ENCODE results near the gene ZNF74. TPM values are rescaled to one million over a fixed set of nuclear protein-coding genes. Genes with fewer than 3 reads are reported as not detected.
"Not testable (repeated sequence)": the region's sequence is repeated elsewhere in the genome, so short reads cannot be mapped to it uniquely, and the experiment has no call there.

Gene ZNF74
- polyA plus RNA-seq, 3 donors: 1.9 to 4.8 (median 1.9) TPM

DNA sequence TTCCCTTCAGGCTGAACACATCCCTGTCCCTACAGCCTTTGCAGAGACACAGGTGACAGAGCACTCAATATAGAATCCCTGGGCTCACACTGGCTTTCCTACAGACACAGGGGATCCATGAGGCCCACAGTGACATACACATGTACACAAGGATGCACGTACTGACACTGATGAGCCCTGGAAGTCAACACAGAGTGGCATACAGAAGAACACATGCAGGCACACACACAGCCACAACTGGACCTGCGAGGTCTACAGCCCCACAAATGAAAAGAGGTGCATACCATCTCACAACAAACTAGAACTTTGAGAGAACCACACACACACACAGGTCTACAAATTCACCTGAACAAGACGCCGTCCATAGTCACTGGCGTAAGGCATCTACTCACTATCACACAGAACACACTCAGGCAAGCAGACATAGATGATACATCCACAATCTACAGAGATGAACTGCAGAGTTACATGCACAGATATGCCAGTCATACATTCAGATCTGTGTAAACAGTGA, 3.5 kb upstream of the ZNF74 start:
- Mint-ChIP-seq H3K27me3 (ENCODE audit: low read depth in 3 of 3) (peaks cover 0 to 6% (median 1%) of the 10 kb centered on the region in 3 donors), H3K4me3 (no peak overlapping the region), H3K9me3 (peaks cover 0 to 8% (median 4%) of the 10 kb centered on the region in 7 donors), H3K4me1 (peaks cover 34% of the 10 kb centered on the region), H3K36me3 (no peaks in the 10 kb centered on the region), H3K27ac (peak overlapping the region in 1 of 7 donors; percentile 29)
- H3K4me3 ChIP-seq (replicated peaks in 1 of 3; ENCODE audit: low read depth in 2 of 3, low read length in 3 of 3): no peak overlapping the region
- WGBS (ENCODE audit: insufficient coverage): 94% methylated on average over 5 of the region's 5 CpGs
- H3K9me3 ChIP-seq (replicated peaks in 1 of 2; ENCODE audit: control insufficient read depth in 1 of 2, insufficient read depth in 1 of 2, low read length in 2 of 2): peaks cover 0 to 5% of the 10 kb centered on the region in 2 donors
- no peak overlapping the region for H3K27ac ChIP-seq (ENCODE audit: low read depth in 1 of 2, low read length in 2 of 2)
- H3K36me3 ChIP-seq (replicated peaks in 1 of 2; ENCODE audit: control insufficient read depth in 1 of 2, insufficient read depth in 2 of 2, low read length in 2 of 2): no peaks in the 10 kb centered on the region
- DNase-seq: no peak
- no peaks in the 10 kb centered on the region for H3K27me3 ChIP-seq (ENCODE audit: control insufficient read depth in 2 of 2, insufficient read depth in 2 of 2, low read length in 2 of 2)
- TF ChIP-seq, protein P1, sequence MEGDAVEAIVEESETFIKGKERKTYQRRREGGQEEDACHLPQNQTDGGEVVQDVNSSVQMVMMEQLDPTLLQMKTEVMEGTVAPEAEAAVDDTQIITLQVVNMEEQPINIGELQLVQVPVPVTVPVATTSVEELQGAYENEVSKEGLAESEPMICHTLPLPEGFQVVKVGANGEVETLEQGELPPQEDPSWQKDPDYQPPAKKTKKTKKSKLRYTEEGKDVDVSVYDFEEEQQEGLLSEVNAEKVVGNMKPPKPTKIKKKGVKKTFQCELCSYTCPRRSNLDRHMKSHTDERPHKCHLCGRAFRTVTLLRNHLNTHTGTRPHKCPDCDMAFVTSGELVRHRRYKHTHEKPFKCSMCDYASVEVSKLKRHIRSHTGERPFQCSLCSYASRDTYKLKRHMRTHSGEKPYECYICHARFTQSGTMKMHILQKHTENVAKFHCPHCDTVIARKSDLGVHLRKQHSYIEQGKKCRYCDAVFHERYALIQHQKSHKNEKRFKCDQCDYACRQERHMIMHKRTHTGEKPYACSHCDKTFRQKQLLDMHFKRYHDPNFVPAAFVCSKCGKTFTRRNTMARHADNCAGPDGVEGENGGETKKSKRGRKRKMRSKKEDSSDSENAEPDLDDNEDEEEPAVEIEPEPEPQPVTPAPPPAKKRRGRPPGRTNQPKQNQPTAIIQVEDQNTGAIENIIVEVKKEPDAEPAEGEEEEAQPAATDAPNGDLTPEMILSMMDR (IDR thresholded peaks at IDR 0.05): no peak
- peaks cover 7% of the 10 kb centered on the region for H3K79me2 ChIP-seq (ENCODE audit: insufficient read depth, low read length)
- H3K4me2 ChIP-seq (replicated peaks; ENCODE audit: extremely low read depth, low read length, poor library complexity, severe bottlenecking): no peak overlapping the region
- intact Hi-C loops (cut with micrococcal nuclease): no loop called here
- no peak overlapping the region for H3K9ac ChIP-seq (ENCODE audit: insufficient read depth, low read length, poor library complexity, severe bottlenecking)
- H2AFZ ChIP-seq (ENCODE audit: insufficient read depth, low read depth, low read length, poor library complexity, severe bottlenecking): peak overlapping the region; percentile 8
- H3K4me1 ChIP-seq (ENCODE audit: control insufficient read depth in 1 of 2, insufficient read depth in 2 of 2, low read length in 2 of 2): peaks cover 22 to 32% of the 10 kb centered on the region in 2 donors
- H4K20me1 ChIP-seq (ENCODE audit: insufficient read depth, low read length): no peaks in the 10 kb centered on the region

DNA sequence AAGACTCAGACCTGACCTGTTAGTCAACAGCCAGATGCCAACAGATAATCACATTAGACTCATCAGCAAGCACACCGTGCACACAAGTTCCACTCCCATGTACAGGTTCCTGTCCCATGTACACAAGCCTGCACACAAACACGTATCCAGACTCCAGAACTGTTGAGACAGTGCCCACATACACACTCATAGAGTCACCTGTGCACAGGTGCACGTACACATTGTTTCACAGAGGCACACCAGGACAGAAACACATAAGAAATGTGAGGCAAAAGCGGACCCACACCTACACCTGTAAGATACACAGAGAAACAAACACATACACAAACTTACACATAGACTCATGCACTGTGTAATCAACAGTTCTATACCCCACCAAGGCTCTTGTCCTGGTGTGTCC, 2.7 kb upstream of the ZNF74 start:
- Mint-ChIP-seq H3K27me3 (ENCODE audit: low read depth in 3 of 3) (peaks cover 0 to 6% (median 1%) of the 10 kb centered on the region in 3 donors), H3K27ac (peak overlapping the region in 1 of 7 donors; percentile 63), H3K4me1 (peaks cover 37% of the 10 kb centered on the region), H3K36me3 (no peaks in the 10 kb centered on the region), H3K4me3 (no peak overlapping the region), H3K9me3 (peaks cover 0 to 8% (median 4%) of the 10 kb centered on the region in 7 donors)
- TF ChIP-seq, protein P1 (IDR thresholded peaks at IDR 0.05): no peak
- H3K4me2 ChIP-seq (replicated peaks; ENCODE audit: extremely low read depth, low read length, poor library complexity, severe bottlenecking): no peak overlapping the region
- DNase-seq: no peak
- WGBS (ENCODE audit: insufficient coverage): 100% methylated on average over 3 of the region's 4 CpGs
- H3K27me3 ChIP-seq (ENCODE audit: control insufficient read depth in 2 of 2, insufficient read depth in 2 of 2, low read length in 2 of 2): no peaks in the 10 kb centered on the region
- intact Hi-C loops (cut with micrococcal nuclease): no loop called here
- no peak overlapping the region for H3K4me3 ChIP-seq (replicated peaks in 1 of 3; ENCODE audit: low read depth in 2 of 3, low read length in 3 of 3)
- no peaks in the 10 kb centered on the region for H4K20me1 ChIP-seq (ENCODE audit: insufficient read depth, low read length)
- H2AFZ ChIP-seq (ENCODE audit: insufficient read depth, low read depth, low read length, poor library complexity, severe bottlenecking): peak overlapping the region; percentile 11
- no peaks in the 10 kb centered on the region for H3K36me3 ChIP-seq (replicated peaks in 1 of 2; ENCODE audit: control insufficient read depth in 1 of 2, insufficient read depth in 2 of 2, low read length in 2 of 2)
- H3K27ac ChIP-seq (ENCODE audit: low read depth in 1 of 2, low read length in 2 of 2): no peak overlapping the region
- H3K9me3 ChIP-seq (replicated peaks in 1 of 2; ENCODE audit: control insufficient read depth in 1 of 2, insufficient read depth in 1 of 2, low read length in 2 of 2): peaks cover 0 to 5% of the 10 kb centered on the region in 2 donors
- peaks cover 7% of the 10 kb centered on the region for H3K79me2 ChIP-seq (ENCODE audit: insufficient read depth, low read length)
- H3K4me1 ChIP-seq (ENCODE audit: control insufficient read depth in 1 of 2, insufficient read depth in 2 of 2, low read length in 2 of 2): peaks cover 30 to 32% of the 10 kb centered on the region in 2 donors
- H3K9ac ChIP-seq (ENCODE audit: insufficient read depth, low read length, poor library complexity, severe bottlenecking): no peak overlapping the region

DNA sequence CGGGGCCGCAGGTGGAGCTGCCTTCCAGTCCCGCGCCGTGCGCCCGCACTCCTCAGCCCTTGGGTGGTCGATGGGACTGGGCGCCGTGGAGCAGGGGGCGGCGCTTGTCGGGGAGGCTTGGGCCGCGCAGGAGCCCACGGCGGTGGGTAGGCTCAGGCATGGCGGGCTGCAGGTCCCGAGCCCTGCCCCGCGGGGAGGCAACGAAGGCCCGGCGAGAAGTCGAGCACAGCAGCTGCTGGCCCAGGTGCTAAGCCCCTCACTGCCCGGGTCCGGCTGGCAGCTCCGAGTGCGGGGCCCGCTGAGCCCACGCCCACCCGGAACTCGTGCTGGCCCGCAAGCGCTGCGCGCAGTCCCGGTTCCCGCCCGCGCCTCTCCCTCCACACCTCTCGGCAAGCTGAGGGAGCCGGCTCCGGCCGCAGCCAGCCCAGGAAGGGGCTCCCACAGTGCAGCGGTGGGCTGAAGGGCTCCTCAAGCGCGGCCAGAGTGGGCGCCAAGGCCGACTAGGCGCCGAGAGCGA, 1.5 kb upstream of the ZNF74 start:
- H3K4me2 ChIP-seq (replicated peaks; ENCODE audit: extremely low read depth, low read length, poor library complexity, severe bottlenecking); H3K9me3 ChIP-seq (replicated peaks in 1 of 2; ENCODE audit: control insufficient read depth in 1 of 2, insufficient read depth in 1 of 2, low read length in 2 of 2); H3K27ac ChIP-seq (ENCODE audit: low read depth in 1 of 2, low read length in 2 of 2); H3K27me3 Mint-ChIP-seq (ENCODE audit: low read depth in 3 of 3); H3K36me3 ChIP-seq (replicated peaks in 1 of 2; ENCODE audit: control insufficient read depth in 1 of 2, insufficient read depth in 2 of 2, low read length in 2 of 2); H3K27ac Mint-ChIP-seq; H4K20me1 ChIP-seq (ENCODE audit: insufficient read depth, low read length); H3K9me3 Mint-ChIP-seq; H3K36me3 Mint-ChIP-seq; H3K4me3 ChIP-seq (replicated peaks in 1 of 3; ENCODE audit: low read depth in 2 of 3, low read length in 3 of 3); H3K27me3 ChIP-seq (ENCODE audit: control insufficient read depth in 2 of 2, insufficient read depth in 2 of 2, low read length in 2 of 2); H3K79me2 ChIP-seq (ENCODE audit: insufficient read depth, low read length); H3K9ac ChIP-seq (ENCODE audit: insufficient read depth, low read length, poor library complexity, severe bottlenecking); H3K4me3 Mint-ChIP-seq; intact Hi-C loops (cut with micrococcal nuclease); DNase-seq: not testable (repeated sequence)
- peaks cover 31% of the 10 kb centered on the region for H3K4me1 Mint-ChIP-seq
- peak overlapping the region; percentile 100 for H2AFZ ChIP-seq (ENCODE audit: insufficient read depth, low read depth, low read length, poor library complexity, severe bottlenecking)
- peaks cover 25 to 27% of the 10 kb centered on the region in 2 donors for H3K4me1 ChIP-seq (ENCODE audit: control insufficient read depth in 1 of 2, insufficient read depth in 2 of 2, low read length in 2 of 2)
- 97% methylated on average over 34 of the region's 53 CpGs for WGBS (ENCODE audit: insufficient coverage)
